HG03439 (cell line): ENCODE measurements around the gene TMEM18.

Experiments used
- ATAC-seq: cut with Tn5 transposase; IDR thresholded peaks from one replicate; pipeline ENCODE4 v1.9.1; 2021; ENCODE audit warnings: mild to moderate bottlenecking, moderate library complexity; ENCODE audit not compliant: unreplicated experiment

TMEM18 gene

GRCh38 chr2:623130-623922 is 53.9 kb downstream of the TMEM18 start:
- ATAC-seq: no peak

DNA sequence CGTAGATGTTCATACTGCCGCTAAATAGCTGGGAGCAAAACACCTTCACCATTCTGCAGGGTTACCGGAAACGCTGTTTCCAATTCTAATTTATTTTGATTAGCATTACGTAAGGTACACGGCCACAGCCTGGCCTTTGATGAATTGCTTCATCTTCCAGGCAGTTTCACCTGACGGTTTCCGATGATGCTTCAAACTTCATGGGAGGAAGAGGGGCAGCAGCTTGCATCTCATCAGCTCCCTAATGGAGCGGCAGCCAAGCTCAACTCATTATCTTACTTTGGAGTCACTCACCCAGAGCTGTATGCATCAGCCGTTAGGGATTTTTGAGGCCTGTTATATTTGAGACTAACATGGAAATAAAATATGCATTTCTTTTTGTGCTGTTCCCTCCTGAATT is 54.8 kb downstream of the TMEM18 start:
- ATAC-seq: no peak

- no peak for ATAC-seq
These were observed 55.7 kb downstream of the TMEM18 start for GRCh38 chr2:621303-622099.

GRCh38 chr2:620471-621302 is 56.5 kb downstream of the TMEM18 start:
- no peak for ATAC-seq

DNA sequence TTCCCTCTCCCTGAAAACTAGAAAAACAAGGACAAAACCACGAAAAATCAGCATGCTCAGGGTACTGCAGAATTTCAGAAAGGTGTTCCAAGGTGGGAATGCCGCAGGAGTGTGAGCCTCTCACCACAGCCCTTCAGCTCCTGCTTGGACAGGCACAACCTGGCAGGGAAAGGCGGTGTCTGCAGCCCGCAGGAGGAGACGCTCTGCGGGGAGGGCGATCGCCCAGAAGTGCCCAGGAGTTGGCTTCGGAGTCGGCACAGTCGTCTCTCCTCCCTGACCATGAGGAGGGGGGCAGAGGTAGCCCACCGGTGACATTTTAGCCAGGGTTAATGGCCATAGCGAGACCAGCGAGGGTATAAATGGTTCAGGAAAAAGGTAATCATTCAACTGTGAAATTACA is 57.2 kb downstream of the TMEM18 start:
- ATAC-seq: no peak

DNA sequence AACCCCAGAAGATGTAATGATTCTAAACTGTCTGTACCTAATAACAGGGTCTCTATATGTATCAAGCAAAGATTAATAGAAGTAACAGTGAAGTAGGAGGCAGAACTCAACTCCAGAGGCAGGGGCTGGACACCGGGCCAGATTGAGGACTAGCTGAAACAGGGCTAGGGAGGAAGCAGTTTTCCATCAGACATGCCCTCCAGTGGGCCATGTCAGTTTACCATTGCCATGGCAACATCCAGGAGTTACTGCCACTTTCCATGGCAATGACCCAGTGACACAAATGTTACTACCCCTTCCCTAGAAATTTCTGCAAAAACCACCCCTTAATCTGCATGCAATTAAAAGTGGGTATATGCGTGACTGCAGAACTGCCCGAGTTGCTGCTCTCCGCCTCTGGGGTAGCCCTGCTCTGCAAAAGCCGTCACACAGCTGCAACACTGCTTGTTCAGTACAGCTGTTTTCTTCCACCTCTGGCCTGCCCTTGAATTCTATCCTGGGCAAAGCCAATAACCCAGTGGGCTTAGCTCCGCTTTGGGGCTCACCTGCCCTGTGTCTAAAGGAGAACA is 58.7 kb downstream of the TMEM18 start:
- no peak for ATAC-seq

DNA sequence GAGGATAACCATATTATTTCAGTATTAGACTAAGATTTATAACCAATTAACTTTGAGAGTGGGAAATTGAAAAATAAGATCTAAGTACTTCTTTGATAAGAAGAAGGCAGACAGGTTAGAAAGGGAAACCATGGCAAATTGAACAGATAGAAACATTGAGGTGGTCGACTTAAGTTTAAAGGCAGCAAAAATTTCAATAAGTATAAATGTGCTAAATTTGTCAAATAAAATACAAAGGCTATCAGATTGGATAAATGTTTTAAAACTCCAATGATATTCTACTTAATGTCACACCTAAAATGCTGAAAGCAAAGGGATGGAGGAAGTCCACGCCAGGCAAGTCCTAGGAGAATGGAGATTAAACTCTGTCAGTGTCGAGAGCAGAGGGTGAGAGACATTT is 59.2 kb downstream of the TMEM18 start:
- no peak for ATAC-seq
